Right renal cortex interstitium (tissue), 3 donors: ENCODE results near the gene STAT1. TPM values are rescaled to one million over a fixed set of nuclear protein-coding genes. Genes with fewer than 3 reads are reported as not detected.
"Not testable (repeated sequence)": the region's sequence is repeated elsewhere in the genome, so short reads cannot be mapped to it uniquely, and the experiment has no call there.

Source experiments
- DNase-seq, 3 donors: peaks; one replicate each; pipeline ENCODE4 v3.0.0-alpha.2; 2013; ENCODE audit warnings: low read depth in 3 of 3, low spot score in 2 of 3
- polyA plus RNA-seq, 3 donors: library from polyadenylated mRNA; unstranded; fragments of 120-200 nt; gene quantifications; one replicate each; pipeline ENCODE4 v1.2.1, GENCODE V29; 2013; ENCODE audit not compliant: insufficient read length in 3 of 3

STAT1 gene
- polyA plus RNA-seq, 3 donors, result 144 to 163 (median 153) TPM

DNA sequence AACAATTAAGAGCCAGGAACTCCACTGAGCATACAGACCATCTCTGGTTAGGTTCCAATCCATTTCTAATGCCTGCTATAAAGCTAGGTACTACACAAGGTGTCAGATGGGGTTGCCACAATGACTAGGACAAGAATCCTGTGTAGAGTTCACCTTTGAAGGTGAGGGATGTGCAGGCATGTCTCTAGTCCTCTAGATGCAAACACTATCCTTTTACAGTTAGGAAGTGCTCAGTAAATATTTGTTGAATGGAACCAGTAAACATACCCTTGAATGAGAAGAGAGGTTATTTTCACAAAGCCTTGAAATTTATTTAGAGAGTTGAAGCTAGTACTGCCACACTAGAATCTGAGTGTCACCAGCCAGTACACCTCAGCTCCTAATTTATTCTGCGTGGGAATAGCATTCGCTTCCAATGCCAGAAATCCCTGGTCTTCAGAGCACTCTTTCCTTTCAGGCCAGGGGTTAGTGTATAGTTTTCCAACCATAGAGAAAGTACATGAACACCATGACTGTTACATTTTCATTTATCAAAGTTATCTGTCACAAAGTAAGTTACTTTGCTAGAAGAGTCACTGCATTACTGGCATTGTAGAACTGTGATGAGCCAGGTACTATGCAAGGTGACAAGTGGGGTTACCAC lies 48.3 kb downstream of the STAT1 start:
- no peak for DNase-seq

DNA sequence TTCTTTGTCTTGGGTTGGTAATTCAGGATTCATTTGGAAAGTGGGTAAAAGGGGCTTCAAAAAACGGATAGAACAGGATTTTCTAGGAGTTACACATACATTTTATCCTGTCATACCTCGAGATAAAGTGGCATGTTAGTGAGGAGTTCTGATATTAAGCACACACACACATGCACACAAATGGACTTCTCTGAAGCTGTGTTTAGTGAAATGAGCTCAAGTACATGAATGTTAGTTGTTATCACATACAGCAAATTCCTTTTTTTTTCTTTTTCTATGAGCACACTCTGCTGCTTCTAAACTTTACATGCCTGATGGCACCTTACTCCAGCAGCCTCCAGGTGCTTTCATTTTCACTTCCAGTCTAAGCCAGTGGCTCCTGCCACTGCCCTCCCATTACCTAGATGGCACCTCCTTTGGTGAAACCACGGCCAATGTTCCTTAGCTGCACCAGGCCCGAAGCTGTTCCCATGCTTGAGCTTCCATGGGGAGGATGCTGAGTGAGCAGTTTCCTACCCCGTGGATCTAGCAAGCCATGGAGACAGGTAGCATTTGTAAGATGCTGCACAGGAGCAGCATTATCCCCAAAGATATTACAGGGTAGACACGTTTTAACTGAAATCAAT lies 49.7 kb downstream of the STAT1 start:
- no peak for DNase-seq

- no peak for DNase-seq
Observed at GRCh38 chr2:190963088-190963487, 50.9 kb downstream of the STAT1 start.

GRCh38 chr2:190961918-190962487 lies 52.0 kb downstream of the STAT1 start:
- no peak for DNase-seq

DNA sequence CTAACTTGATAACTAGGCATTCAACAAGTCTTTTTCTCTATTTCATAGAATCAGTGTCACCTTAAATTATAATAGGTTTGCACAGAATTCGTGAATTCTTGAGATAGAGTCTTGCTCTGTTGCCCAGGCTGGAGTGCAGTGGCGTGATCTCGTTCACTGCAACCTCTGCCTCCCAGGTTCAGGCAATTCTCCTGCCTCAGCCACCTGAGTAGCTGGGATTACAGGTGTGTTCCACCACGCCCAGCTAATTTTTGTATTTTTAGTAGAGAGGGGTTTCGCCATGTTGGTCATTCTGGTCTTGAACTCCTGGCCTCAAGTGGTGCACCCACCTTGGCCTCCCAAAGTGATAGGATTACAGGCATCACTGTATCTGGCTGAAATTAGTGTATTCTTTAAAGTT lies 52.9 kb downstream of the STAT1 start:
- DNase-seq, result not testable (repeated sequence)

DNA sequence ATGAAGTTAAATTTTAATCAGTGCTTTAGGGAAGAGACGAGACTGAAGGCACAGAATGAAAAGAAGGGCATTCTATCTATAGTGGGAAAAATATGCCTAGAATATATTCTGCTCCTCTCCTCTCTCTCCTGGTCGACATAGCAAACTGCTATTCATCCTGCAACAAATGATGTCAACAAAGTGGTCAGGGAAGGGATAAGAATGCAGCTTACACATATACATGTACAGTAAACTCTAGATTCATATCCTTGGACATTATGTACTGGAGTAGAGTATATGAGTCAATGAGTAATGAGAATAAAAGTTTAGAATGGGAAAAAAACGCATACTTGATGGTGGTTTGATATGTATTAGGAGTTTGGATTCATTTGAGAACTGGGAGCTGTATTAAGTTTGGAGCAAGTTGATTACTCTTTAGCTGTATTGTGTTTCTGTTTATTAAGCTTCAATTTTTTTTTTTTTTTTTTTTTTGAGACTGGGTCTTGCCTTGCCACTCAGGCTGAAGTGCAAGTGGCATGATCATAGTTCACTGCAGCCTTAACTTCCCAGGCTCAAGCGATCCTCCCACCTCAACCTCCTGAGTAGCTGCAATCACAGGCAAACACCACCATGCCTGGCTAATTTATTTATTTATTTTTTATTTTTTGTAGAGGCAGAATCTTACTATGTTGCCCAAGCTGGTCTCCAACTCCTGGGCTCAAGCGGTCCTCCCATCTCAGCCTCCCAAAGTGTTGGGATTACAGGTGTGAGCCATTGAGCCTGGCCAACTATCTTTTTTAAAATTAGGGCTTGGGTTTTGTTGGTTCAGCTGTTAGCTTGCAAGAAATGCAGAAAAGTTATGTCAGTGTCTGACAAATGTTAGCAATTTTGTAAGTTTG lies 53.8 kb downstream of the STAT1 start:
- no peak for DNase-seq

GRCh38 chr2:190953257-190953656 lies 60.7 kb downstream of the STAT1 start:
- DNase-seq, result no peak

GRCh38 chr2:190950566-190950991 lies 63.4 kb downstream of the STAT1 start:
- no peak for DNase-seq

DNA sequence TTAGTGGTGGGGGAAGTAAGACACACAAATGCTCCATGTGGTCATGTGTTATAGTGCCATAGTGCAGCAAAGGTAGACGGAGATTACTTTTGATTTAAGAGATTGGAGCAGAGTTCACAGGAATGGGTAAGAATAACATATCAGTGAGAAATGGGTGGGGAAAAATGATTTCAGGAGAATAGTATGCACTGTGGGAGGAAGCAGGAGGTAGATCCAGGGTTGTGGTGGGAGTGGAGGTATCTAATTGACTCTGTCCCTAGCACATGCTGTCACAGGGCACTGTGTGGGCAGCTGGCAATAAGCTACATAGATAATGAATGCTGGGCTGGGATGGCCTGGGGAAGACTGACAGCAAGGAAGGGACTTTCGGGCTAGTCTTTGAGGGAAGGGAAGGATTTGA lies 65.3 kb downstream of the STAT1 start:
- no peak for DNase-seq

- no peak for DNase-seq
Observed at GRCh38 chr2:190947711-190948251, 66.2 kb downstream of the STAT1 start.

- DNase-seq, result no peak
Observed at GRCh38 chr2:190947141-190947540, 66.8 kb downstream of the STAT1 start.

DNA sequence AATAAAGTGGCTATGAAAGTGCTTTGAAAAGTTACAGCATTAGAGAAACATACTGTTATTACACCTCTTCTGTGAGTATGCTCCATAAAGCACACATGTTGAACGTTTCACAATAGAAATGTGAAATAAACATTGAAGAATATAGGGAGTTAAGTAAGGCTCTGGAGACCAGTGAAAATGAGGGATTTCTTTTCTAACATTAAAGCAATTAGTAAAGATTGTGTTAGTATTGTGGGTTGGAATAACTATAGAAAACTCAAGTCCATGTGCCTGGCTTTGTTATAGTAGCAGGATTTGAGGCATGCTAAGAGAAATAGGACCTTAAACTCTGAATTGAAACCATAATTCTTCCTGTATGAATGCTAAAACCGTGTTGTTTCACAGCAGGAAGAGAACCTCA lies 70.3 kb downstream of the STAT1 start:
- no peak for DNase-seq

DNA sequence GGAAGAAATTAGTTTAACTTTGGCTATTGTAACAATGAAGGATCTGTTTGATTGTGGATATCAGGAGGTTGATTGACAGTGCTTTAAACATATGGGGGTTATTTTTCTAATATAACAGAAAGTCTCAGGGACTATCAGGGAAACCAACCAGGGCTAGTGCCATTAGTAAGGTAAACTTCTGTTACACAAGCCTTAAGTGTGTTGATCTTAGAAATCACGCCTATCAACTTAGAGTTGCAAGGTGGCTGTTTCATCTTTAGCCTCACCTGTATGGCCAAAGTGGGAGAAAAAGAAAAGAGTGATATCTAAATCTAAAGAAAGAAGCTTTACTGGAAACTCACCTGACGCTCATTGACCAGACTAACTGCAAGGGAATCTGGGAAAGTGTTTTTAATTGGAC lies 71.3 kb downstream of the STAT1 start:
- no peak for DNase-seq

DNA sequence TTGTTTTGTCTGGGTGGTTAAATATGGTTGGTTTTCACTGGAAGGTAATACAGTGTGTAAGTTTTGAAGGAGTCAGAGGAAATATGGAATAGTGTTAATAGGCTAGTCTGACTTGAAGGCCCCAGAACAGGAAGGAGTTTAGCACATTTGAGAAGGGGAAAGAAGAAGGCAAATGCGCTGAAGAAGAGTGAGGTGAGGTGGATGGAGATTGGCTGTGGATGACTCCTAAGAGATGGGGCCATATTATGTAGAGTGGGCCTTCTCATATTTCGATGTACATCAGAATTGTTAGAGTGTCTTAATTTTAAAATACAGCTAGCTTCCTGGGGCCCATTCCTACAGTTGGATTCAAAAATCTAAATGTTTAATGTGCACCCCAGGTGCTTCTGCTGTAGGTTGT lies 72.4 kb downstream of the STAT1 start:
- no peak for DNase-seq

GRCh38 chr2:190940454-190940853 lies 73.5 kb downstream of the STAT1 start:
- DNase-seq, result no peak

- DNase-seq, result no peak
Observed at GRCh38 chr2:190938771-190939335, 75.1 kb downstream of the STAT1 start.

DNA sequence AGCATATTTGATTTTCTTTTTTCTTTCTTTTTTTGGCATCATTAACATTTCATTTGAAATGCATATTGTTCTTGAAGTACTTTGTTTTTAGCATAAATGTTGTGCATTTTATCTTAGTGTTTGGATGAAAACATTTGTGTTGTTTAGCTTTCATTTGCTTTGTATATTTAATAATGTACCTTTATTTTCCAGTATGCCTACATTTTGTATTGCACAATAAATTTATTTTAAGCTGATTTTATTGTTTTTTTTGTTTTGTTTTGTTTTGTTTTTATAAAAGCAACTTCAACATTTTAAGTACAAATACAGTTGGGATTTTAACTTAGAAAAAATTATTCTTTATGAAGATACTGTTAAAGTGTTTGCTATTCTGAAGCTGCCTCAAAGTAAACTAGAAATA lies 78.9 kb downstream of the STAT1 start:
- DNase-seq, result no peak

DNA sequence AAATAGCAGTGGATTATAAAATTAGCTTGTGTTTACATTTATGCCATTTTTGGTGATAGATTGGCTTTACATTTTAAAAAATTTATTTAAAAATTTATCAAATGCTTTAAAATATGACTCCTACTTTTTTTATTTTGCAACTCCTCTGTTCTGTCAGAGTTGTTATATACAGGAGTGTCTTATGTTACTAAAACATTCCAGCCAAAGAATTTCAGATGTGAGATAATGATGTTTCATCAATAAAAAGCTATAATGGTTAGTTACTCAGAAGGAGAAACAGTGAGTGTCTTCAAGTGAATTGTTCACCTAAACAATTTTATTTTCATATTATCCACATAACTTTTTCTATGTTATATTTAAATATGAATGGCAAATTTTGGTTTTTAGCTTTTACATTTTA lies 80.6 kb downstream of the STAT1 start:
- DNase-seq, result no peak

GRCh38 chr2:190932514-190932913 lies 81.5 kb downstream of the STAT1 start:
- no peak for DNase-seq

DNA sequence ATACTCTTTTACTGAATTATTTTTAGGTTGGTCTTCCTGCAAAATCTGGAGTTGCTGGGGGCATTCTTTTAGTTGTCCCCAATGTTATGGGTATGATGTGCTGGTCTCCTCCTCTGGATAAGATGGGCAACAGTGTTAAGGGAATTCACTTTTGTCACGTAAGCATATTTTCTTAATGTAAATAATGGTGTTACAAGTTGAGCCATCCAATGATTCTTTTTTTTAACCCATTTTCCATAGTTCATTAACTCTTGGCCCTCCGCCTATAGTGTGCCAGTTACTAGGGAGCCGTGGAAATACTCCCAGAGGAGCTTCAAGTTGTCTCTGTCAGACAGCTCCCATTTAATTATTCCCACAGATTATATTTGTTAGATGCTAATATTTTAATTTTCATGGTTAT lies 83.6 kb downstream of the STAT1 start:
- no peak for DNase-seq

GRCh38 chr2:190929919-190930318 lies 84.1 kb downstream of the STAT1 start:
- DNase-seq, result no peak
